Osteoblast (primary cell): Measurements from ENCODE around the gene SAE1. TPM values are rescaled to one million over a fixed set of nuclear protein-coding genes. Genes with fewer than 3 reads are reported as not detected.
A peak's percentile ranks its signal among the peaks of the same experiment; 100 is the strongest.

Source experiments
- DNase-seq: peaks from one replicate; pipeline ENCODE4 v3.0.0; 2011; ENCODE audit warnings: low spot score, mixed read lengths; ENCODE audit not compliant: insufficient read length; ENCODE audit errors: missing footprints
- H2AFZ ChIP-seq: 2 replicates; pipeline ENCODE4 v1.6.0; 2011; ENCODE audit warnings: mild to moderate bottlenecking, low read length
- H3K27ac ChIP-seq: 2 replicates; pipeline ENCODE4 v1.5.1; 2011; ENCODE audit warnings: mild to moderate bottlenecking, low read depth, low read length, moderate library complexity
- H3K27me3 ChIP-seq: 2 replicates; pipeline ENCODE4 v1.6.0; 2012; ENCODE audit warnings: mild to moderate bottlenecking, control low read depth, inconsistent platforms, low read length, moderate library complexity; ENCODE audit not compliant: insufficient read depth
- H3K36me3 ChIP-seq: 2 replicates; pipeline ENCODE4 v1.5.1; 2011; ENCODE audit warnings: mild to moderate bottlenecking, low read length, control low read depth, moderate library complexity; ENCODE audit not compliant: insufficient read depth
- H3K4me1 ChIP-seq: 2 replicates; pipeline ENCODE4 v1.5.1; 2011; ENCODE audit warnings: mild to moderate bottlenecking, low read length, control low read depth, moderate library complexity; ENCODE audit not compliant: insufficient read depth
- H3K4me2 ChIP-seq: 2 replicates; pipeline ENCODE4 v1.6.0; 2011; ENCODE audit warnings: mild to moderate bottlenecking, low read length; ENCODE audit not compliant: insufficient read depth
- H3K4me3 ChIP-seq: fragments of 200-600 bp; sonication (generic); 3 replicates; pipeline ENCODE4 v1.5.1; 2012; ENCODE audit warnings: mild to moderate bottlenecking, low read length, inconsistent platforms; ENCODE audit not compliant: insufficient read depth
- H3K79me2 ChIP-seq: 2 replicates; pipeline ENCODE4 v1.6.0; 2012; ENCODE audit warnings: mild to moderate bottlenecking, low read length, control low read depth, inconsistent platforms; ENCODE audit not compliant: insufficient read depth
- H3K9me3 ChIP-seq: 2 replicates; pipeline ENCODE4 v1.5.1; 2011; ENCODE audit warnings: low read depth, low read length, control low read depth
- H4K20me1 ChIP-seq: 2 replicates; pipeline ENCODE4 v1.6.0; 2012; ENCODE audit warnings: mild to moderate bottlenecking, low read length, control low read depth; ENCODE audit not compliant: insufficient read depth
- total RNA-seq: library from RNA; depleted of rRNA; stranded (reverse); fragments of >200 nt; gene quantifications from 2 replicates; pipeline ENCODE4 v1.2.3, GENCODE V29; 2012
- TF ChIP-seq, protein P1 (sequence below): IDR thresholded peaks from 2 replicates; pipeline ENCODE4 v1.5.1; 2011; ENCODE audit warnings: mild to moderate bottlenecking, low read depth, low read length, moderate library complexity; ENCODE audit errors: extremely low read depth

SAE1 gene
- total RNA-seq, 1 donor, result 105 TPM

DNA sequence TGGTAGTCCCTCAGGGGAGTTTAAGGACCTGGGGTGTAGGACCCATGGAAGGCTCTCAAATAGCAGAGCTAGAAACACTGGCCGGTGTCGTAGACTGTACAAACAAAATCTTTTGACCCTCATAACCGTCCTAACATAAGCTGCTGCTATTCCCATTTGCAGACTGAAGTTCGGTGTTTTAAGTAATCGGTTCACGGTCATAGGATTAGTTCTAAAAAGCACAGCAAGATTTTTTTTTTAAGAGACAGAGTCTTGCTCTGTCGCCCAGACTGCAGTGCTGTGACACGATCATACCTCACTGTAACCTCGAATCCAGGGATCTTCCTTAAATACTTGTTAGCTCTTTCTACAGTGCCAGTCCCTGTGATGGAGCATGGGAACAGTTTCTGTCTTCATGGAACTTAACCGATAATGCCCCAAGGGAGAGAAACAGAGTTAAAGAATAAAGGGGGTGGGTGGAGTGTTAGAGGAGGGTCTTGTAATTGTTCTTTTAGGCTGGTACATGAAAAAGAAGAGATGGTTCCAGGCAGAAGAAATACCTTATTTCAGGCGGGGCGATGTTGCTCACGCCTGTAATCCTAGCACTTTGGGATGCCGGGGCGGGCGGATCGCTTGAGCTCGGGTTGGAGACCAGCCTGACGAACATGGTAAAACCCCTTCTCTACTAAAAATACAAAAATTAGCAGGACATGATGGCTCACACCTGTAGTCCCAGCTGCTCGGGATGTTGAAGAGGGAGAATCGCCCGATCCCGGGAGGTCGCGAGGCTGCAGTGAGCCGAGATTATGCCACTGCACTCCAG lies 16.6 kb upstream of the SAE1 start:
- Histone ChIP-seq H3K4me2 (peak overlapping the region; percentile 97), H3K27me3 (no peaks in the 10 kb centered on the region), H3K4me3 (peak overlapping the region; percentile 88), H4K20me1 (no peaks in the 10 kb centered on the region), H3K4me1 (peaks cover 20% of the 10 kb centered on the region), H2AFZ (peak overlapping the region; percentile 81), H3K27ac (peak overlapping the region; percentile 100), H3K9me3 (no peaks in the 10 kb centered on the region), H3K36me3 (peaks cover 6% of the 10 kb centered on the region), H3K79me2 (peaks cover 30% of the 10 kb centered on the region)
- DNase-seq, result peak; percentile 95
- TF ChIP-seq, protein P1, sequence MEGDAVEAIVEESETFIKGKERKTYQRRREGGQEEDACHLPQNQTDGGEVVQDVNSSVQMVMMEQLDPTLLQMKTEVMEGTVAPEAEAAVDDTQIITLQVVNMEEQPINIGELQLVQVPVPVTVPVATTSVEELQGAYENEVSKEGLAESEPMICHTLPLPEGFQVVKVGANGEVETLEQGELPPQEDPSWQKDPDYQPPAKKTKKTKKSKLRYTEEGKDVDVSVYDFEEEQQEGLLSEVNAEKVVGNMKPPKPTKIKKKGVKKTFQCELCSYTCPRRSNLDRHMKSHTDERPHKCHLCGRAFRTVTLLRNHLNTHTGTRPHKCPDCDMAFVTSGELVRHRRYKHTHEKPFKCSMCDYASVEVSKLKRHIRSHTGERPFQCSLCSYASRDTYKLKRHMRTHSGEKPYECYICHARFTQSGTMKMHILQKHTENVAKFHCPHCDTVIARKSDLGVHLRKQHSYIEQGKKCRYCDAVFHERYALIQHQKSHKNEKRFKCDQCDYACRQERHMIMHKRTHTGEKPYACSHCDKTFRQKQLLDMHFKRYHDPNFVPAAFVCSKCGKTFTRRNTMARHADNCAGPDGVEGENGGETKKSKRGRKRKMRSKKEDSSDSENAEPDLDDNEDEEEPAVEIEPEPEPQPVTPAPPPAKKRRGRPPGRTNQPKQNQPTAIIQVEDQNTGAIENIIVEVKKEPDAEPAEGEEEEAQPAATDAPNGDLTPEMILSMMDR, result no peak

DNA sequence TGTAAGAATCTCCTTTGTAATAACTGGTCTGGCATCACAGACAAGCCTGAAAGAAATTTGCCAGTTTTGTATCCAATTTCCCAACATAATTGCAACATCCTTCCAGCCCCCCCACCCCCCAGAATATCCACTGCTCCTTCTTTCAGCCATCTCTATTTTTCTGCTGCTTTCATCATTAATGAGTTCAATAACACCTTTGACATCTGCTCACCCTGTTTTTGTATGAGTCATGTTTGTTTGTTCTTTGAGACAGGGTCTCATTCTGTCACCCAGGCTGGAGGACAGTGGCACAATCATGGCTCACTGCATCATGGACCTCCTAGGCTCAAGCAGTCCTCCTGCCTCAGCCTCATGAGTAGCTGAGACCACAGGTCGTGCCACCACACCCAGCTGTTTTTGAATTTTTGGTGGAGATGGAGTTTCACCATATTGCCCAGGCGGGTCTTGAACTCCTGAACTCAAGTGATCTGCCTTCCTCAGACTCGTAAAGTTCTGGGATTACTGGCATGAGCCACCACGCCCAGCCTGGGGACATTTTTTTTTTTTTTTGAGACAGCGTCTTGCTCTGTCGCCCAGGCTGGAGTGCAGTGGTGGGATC lies 10.1 kb upstream of the SAE1 start:
- Histone ChIP-seq H3K27ac (no peak overlapping the region), H2AFZ (no peak overlapping the region), H3K9me3 (no peaks in the 10 kb centered on the region), H3K27me3 (no peaks in the 10 kb centered on the region), H3K4me1 (peaks cover 16% of the 10 kb centered on the region), H4K20me1 (no peaks in the 10 kb centered on the region), H3K79me2 (no peaks in the 10 kb centered on the region), H3K36me3 (no peaks in the 10 kb centered on the region), H3K4me3 (no peak overlapping the region), H3K4me2 (no peak overlapping the region)
- no peak for DNase-seq
- TF ChIP-seq, protein P1, result no peak

DNA sequence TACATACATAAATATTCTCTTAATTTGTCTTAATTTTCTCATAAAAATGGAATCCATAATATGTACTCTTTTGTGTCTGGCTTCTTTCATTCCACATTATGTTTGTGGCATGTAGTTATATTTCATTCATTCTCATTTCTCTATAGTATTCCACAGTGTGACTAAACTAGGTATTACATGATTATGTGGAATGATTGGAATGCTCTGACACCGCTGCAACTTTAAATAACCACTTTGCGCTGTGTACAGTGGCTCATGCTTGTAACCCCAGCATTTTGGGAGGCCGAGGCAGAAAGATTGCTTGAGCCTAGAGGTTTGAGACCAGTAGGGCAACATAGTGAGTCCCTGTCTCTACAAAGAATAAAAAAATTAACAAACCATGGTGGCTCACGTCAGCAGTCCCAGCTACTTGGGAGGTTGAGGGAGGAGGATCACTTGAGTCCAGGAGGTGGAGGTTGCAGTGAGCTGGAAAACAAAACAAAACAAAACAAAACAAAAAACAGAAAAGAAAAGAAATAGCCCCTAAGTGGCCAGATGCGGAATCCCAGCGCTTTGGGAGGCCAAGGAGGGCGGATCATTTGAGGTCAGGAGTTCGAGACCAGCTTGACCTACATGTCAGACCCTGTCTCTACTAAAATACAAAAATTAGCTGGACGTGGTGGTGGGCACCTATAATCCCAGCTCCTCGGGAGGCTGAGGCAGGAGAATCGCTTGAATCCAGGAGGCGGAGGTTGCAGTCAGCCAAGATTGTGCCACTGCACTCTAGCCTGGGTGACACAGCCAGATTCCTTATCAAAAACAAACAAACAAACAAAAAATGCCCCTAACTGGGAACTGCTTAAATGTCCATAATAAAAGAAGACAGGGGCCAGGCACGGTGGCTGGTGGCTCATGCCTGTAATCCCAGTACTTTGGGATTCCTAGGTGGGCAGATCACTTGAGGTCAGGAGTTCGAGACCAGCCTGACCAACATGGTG lies 8.0 kb upstream of the SAE1 start:
- no peaks in the 10 kb centered on the region for H3K9me3 ChIP-seq
- no peak overlapping the region for H3K4me3 ChIP-seq
- no peaks in the 10 kb centered on the region for H3K79me2 ChIP-seq
- H3K4me2 ChIP-seq, result peak overlapping the region; percentile 41
- no peaks in the 10 kb centered on the region for H3K36me3 ChIP-seq
- H2AFZ ChIP-seq, result peak overlapping the region; percentile 5
- H3K27ac ChIP-seq, result peak overlapping the region; percentile 40
- no peaks in the 10 kb centered on the region for H4K20me1 ChIP-seq
- peak; percentile 85 for DNase-seq
- TF ChIP-seq, protein P1, result no peak
- H3K4me1 ChIP-seq, result peaks cover 16% of the 10 kb centered on the region
- no peaks in the 10 kb centered on the region for H3K27me3 ChIP-seq
